H1 (cell line): ENCODE results near the gene PHRF1. TPM values are rescaled to one million over a fixed set of nuclear protein-coding genes. Genes with fewer than 3 reads are reported as not detected.

Experiments
- BACH1 ChIP-seq: IDR thresholded peaks from 2 replicates; pipeline ENCODE4 v1.6.1; 2012; ENCODE audit warnings: low read length, improper control_type of control experiment
- EZH2 ChIP-seq: fragments of 200-600 bp; sonication (generic); IDR thresholded peaks from 2 replicates; pipeline ENCODE4 v1.7.1; 2012; ENCODE audit warnings: low read depth, mild to moderate bottlenecking, moderate library complexity, low read length, inconsistent platforms; ENCODE audit not compliant: severe bottlenecking
- RBBP5 ChIP-seq: IDR thresholded peaks from 2 replicates; pipeline ENCODE4 v1.7.1; 2012; ENCODE audit warnings: low read depth, mild to moderate bottlenecking, inconsistent platforms, low read length, moderate library complexity, borderline replicate concordance
- TCF12 ChIP-seq: IDR thresholded peaks from 2 replicates; pipeline ENCODE4 v1.6.1; 2011; ENCODE audit warnings: low read depth, mild to moderate bottlenecking, low read length
- polyA plus RNA-seq, 7 experiments: library from polyadenylated mRNA; depleted of rRNA in 3 of 7; stranded (reverse) in 5 of 7; unstranded in 2 of 7; fragments of >200 nt in 5 of 7; fragments of 200-250 nt in 2 of 7; gene quantifications; 1 replicate in 5 of 7; 2 replicates in 1 of 7; 4 replicates in 1 of 7; pipeline versions ENCODE4 v1.2.1 to v1.2.3, GENCODE V29; 2011 to 2013; ENCODE audit warnings: missing spikeins in 2 of 7, mixed read lengths in 2 of 7
- total RNA-seq: library from RNA; stranded (reverse); fragmentation: NEBNext Ultra II Directional; extraction: Animal tissue kit (Norgen Biotek cat#: 25700); gene quantifications from 2 replicates; pipeline ENCODE4 v1.2.1, GENCODE V29; 2021

Gene PHRF1
- total and polyA plus RNA-seq, 2 of the 8 experiments (the other 6 are each of a cell fraction or from before 2014, with no cell fraction given) = 13.4 to 37.3 TPM

DNA sequence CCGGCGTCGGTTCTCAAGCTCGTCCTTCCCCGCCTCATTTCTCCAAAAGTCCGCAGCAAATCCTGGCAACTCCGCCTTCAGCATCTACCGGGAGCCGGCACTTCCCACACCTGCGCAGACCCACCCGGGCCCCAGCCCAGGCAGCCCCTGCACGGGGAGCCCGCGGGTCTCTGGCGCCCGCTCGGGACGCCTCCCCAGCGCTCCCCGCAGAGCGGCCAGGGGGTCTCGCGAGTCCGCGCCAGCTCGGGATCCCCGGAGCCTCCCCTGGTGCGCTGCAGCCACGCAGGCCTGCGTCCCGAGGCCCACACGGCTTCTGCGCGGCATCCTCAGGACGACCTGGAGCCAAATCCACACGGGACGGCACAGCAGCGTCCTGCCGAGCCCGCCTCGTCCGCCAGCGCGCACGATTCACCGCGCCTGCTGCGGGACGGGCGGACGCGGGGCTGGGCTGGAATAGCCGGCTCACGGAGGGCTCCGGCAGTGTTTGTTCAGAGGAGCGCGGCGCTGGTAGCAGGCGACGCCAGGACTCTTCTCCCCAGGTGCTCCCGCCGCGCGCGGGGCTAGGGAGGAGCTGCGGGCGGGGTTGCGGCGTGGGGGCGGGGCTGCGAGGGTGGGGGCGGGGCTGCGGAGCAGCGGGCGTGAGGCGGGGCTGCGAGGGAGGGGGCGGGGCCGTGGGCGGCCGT is 816 bp upstream of the PHRF1 start (continued):
- TF ChIP-seq TCF12 (no peak), BACH1 (peak; percentile 54), EZH2 (peak; percentile 58), RBBP5 (no peak)
